SK-N-SH (cell line): ENCODE results near the gene ARRDC3.

ENCODE experiments used
- FOXM1 ChIP-seq: IDR thresholded peaks from 2 replicates; pipeline ENCODE4 v1.4.0; 2012; ENCODE audit warnings: low read depth, mild to moderate bottlenecking
- IRF3 ChIP-seq: fragments of 150-350 bp; IDR thresholded peaks from 2 replicates; pipeline ENCODE4 v1.6.1; 2016; ENCODE audit warnings: mild to moderate bottlenecking, low read depth, low read length
- JUND ChIP-seq: IDR thresholded peaks from 2 replicates; pipeline ENCODE4 v1.4.0; 2012
- POLR2AphosphoS5 ChIP-seq: IDR thresholded peaks from 2 replicates; pipeline ENCODE4 v1.6.1; 2012; ENCODE audit warnings: low read depth, low read length
- RAD21 ChIP-seq: IDR thresholded peaks from 2 replicates; pipeline ENCODE4 v1.6.1; 2012; ENCODE audit warnings: mild to moderate bottlenecking, low read length
- REST ChIP-seq: IDR thresholded peaks from 2 replicates; pipeline ENCODE4 v1.6.1; 2012; ENCODE audit warnings: mild to moderate bottlenecking, low read depth, low read length, moderate library complexity
- RFX5 ChIP-seq: IDR thresholded peaks from 2 replicates; pipeline ENCODE4 v1.6.1; 2012; ENCODE audit warnings: mild to moderate bottlenecking, improper control_type of control experiment, low read length
- TAF1 ChIP-seq: IDR thresholded peaks from 2 replicates; pipeline ENCODE4 v1.6.1; 2012; ENCODE audit warnings: low read depth, mild to moderate bottlenecking, low read length, moderate library complexity, borderline replicate concordance
- TCF12 ChIP-seq: IDR thresholded peaks from 2 replicates; pipeline ENCODE4 v1.4.0; 2012
- USF2 ChIP-seq: fragments of 150-350 bp; IDR thresholded peaks from 2 replicates; pipeline ENCODE4 v1.6.1; 2017; ENCODE audit warnings: antibody characterized with exemption, low read length, low read depth, borderline replicate concordance
- YY1 ChIP-seq: IDR thresholded peaks from 2 replicates; pipeline ENCODE4 v1.4.0; 2012; ENCODE audit warnings: low read depth, mild to moderate bottlenecking
- ZBTB33 ChIP-seq: IDR thresholded peaks from 2 replicates; pipeline ENCODE4 v1.4.0; 2012; ENCODE audit warnings: low read depth, borderline replicate concordance
- TF ChIP-seq, protein P1 (sequence below): fragments of 200-600 bp; sonication (generic); IDR thresholded peaks from 2 replicates; pipeline ENCODE4 v1.6.1; 2017; ENCODE audit warnings: antibody characterized with exemption, mild to moderate bottlenecking, moderate library complexity

- TF ChIP-seq IRF3 (no peak), JUND (no peak), RFX5 (no peak), REST (no peak), YY1 (no peak), USF2 (no peak), TAF1 (no peak), RAD21 (no peak), POLR2AphosphoS5 (no peak), TCF12 (no peak), FOXM1 (no peak), ZBTB33 (no peak)
- TF ChIP-seq, protein P1, sequence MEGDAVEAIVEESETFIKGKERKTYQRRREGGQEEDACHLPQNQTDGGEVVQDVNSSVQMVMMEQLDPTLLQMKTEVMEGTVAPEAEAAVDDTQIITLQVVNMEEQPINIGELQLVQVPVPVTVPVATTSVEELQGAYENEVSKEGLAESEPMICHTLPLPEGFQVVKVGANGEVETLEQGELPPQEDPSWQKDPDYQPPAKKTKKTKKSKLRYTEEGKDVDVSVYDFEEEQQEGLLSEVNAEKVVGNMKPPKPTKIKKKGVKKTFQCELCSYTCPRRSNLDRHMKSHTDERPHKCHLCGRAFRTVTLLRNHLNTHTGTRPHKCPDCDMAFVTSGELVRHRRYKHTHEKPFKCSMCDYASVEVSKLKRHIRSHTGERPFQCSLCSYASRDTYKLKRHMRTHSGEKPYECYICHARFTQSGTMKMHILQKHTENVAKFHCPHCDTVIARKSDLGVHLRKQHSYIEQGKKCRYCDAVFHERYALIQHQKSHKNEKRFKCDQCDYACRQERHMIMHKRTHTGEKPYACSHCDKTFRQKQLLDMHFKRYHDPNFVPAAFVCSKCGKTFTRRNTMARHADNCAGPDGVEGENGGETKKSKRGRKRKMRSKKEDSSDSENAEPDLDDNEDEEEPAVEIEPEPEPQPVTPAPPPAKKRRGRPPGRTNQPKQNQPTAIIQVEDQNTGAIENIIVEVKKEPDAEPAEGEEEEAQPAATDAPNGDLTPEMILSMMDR, result no peak
Measured at GRCh38 chr5:91424638-91425436, 41.7 kb upstream of the ARRDC3 start.
